M059J (cell line): ENCODE measurements around the gene MLN. TPM values are rescaled to one million over a fixed set of nuclear protein-coding genes. Genes with fewer than 3 reads are reported as not detected.
A peak's percentile ranks its signal among the peaks of the same experiment; 100 is the strongest.

Experiments used
- DNase-seq: peaks from one replicate; pipeline ENCODE4 v3.0.0-alpha.2; 2012; ENCODE audit warnings: low read depth
- total RNA-seq: library from RNA; depleted of rRNA; stranded (reverse); fragments of >200 nt; shearing (Covaris generic); gene quantifications from 2 replicates; pipeline ENCODE4 v1.2.3, GENCODE V29; 2014

The MLN gene
- total RNA-seq, 1 experiment from 2014 or later = not detected

GRCh38 chr6:33788694-33789549, 14.9 kb downstream of the MLN start, which contains the start of gene LEMD2:
Gene LEMD2, minus strand, starts transcription at chr6:33789130. Its CDS starts 14 bp downstream, at chr6:33789116.
- DNase-seq = peak; percentile 94

- peak; percentile 86 for DNase-seq
Measured at GRCh38 chr6:33787954-33788693, 15.7 kb downstream of the MLN start.

GRCh38 chr6:33787346-33787953, 16.4 kb downstream of the MLN start:
- DNase-seq = peak; percentile 73

GRCh38 chr6:33786736-33787135, 17.1 kb downstream of the MLN start:
- no peak for DNase-seq

GRCh38 chr6:33785778-33786177, 18.0 kb downstream of the MLN start:
- DNase-seq = peak; percentile 99

- no peak for DNase-seq
Measured at GRCh38 chr6:33784787-33785186, 19.0 kb downstream of the MLN start.

- no peak for DNase-seq
Measured at GRCh38 chr6:33783781-33784520, 19.9 kb downstream of the MLN start.

- peak; percentile 61 for DNase-seq
Measured at GRCh38 chr6:33782561-33782960, 21.2 kb downstream of the MLN start.

GRCh38 chr6:33781131-33781975, 22.4 kb downstream of the MLN start:
- peak; percentile 99 for DNase-seq

GRCh38 chr6:33779895-33780294, 23.9 kb downstream of the MLN start:
- DNase-seq = no peak

- no peak for DNase-seq
Measured at GRCh38 chr6:33779290-33779689, 24.5 kb downstream of the MLN start.

- no peak for DNase-seq
Measured at GRCh38 chr6:33778444-33779121, 25.2 kb downstream of the MLN start.

- DNase-seq = no peak
Measured at GRCh38 chr6:33777398-33778388, 26.1 kb downstream of the MLN start.

- no peak for DNase-seq
Measured at GRCh38 chr6:33776764-33777163, 27.0 kb downstream of the MLN start.

GRCh38 chr6:33776186-33776585, 27.6 kb downstream of the MLN start:
- no peak for DNase-seq

- DNase-seq = no peak
Measured at GRCh38 chr6:33774774-33775173, 29.0 kb downstream of the MLN start.

GRCh38 chr6:33772902-33773472, 30.8 kb downstream of the MLN start:
- no peak for DNase-seq

GRCh38 chr6:33772082-33772830, 31.5 kb downstream of the MLN start:
- DNase-seq = peak; percentile 45
